LNCAP (cell line): ENCODE results near the gene PLIN5.

Experiments used
- CTCF ChIP-seq: fragments of 450-650 bp; IDR thresholded peaks from 2 replicates; pipeline ENCODE4 v1.5.1; 2017; ENCODE audit warnings: mild to moderate bottlenecking

Gene PLIN5

DNA sequence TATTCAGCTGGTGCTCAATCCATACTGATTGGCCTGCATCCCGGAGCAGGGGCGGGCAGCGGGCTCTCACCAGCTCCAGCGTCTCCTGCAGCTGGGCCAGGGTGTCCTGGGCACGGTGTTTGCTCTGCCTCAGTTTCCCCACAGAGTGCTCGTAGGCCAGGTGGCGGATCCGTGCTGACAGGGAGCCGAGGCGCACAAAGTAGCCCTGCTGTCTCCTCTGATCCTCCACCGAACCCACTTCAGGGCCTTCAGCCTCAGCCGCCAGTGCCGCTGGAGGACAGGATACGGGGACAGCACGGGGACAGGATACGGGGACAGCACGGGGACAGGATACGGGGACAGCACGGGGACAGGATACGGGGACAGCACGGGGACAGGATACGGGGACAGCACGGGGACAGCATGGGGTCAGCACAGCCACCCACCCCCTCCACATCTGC, 9.4 kb downstream of the PLIN5 start:
- no peak for TF ChIP-seq CTCF

- TF ChIP-seq CTCF: peak; percentile 78
Measured at GRCh38 chr19:4524808-4525562, 10.0 kb downstream of the PLIN5 start.

DNA sequence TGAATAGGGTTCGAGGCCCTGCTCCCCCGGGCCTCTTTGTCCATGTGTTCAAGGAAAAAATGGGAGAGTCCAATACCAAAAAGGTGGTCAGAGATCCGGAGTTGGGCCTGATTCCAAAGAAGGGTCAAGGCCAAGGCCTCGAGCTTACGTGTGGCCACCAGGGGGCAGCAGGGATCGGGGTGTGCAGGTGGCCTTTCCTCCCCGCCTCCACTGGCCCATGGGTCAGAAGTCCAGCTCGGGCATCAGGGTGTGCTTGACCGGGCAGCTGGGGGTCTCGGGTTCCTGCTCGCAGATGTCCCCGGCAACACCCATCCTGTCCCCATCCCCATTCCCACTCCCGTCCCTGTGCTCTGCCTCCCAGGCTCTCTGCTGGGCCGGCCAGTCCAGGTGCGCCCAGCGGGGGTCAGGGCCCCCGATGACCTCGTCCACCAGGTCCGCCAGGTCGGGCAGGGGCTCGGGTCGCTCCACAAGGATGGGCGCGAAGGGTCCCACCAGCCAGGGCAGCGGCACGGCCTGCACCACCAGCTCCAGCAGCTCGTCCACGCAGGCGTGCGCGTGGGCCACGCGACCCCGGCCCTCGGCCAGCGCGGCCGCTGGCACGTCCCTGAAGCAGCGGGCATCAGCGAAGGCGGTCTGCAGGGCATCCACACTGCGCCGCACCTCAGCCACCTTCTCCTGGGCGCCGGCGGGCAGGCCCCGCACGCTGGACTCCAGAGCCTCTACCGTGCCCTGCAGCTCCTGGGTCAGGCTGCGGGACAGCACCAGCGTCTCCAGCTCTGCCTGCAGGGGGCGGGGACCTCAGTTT, 11.5 kb downstream of the PLIN5 start:
- TF ChIP-seq CTCF: peak; percentile 81

- TF ChIP-seq CTCF: no peak
Measured at GRCh38 chr19:4522291-4523002, 12.6 kb downstream of the PLIN5 start.

DNA sequence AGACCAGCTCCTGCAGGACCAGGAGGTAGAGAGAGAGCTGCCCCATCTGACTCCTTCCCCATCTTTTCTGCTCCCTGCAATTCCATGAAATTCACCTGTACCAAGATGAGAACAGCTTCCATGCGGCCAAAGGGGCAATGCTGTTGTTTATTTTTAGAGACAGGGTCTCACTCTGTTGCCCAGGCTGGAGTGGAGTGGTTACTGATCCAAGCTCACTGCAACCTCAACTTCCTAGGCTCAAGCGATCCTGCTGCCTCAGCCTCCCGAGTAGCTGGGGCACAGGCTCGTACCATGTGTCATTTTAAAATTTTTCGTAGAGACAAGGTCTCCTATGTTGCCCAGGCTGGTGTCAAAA, 13.2 kb downstream of the PLIN5 start:
- TF ChIP-seq CTCF: no peak

DNA sequence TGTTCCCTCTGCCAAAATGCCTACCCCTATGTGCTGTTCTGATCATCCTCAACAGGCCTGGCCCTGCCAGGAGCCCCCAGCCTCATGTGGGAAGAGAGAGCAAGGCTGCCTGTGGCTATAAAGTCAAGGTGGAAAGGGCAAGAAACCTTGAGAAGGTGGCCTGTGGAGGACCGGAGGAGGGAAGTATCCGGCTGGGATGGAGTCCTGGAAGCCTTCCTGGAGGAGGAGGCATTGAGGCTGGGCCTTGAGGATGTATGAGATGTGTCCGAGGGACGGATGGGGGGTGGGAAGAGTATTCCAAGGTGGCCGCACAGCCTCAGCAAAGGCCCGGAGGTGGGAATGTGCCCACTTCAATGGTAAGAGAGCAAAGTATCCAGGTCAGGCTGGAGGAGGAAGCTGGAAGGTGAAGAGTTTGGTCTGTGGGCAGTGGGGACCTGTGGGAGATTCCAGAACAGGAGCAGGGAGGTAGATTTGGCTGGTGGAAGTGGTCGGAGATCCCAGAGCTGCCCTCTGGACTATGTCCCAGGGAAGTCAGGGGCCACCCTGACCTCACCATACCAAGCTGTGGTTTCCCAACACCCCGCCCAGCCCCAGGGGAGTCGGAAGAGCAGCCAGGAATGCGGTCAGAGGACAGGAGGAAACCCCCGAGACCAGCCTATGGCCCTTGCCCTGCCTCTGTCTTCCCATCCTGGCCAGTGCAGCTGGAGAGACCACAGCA, 13.7 kb downstream of the PLIN5 start:
- TF ChIP-seq CTCF: no peak
